ENCODE data around the gene ARMC12. TPM values are rescaled to one million over a fixed set of nuclear protein-coding genes. Genes with fewer than 3 reads are reported as not detected.

Gene ARMC12
- total RNA-seq, 2 donors from 2014 or later = 0.57 to 0.93 TPM

GRCh38 chr6:35707714-35708407 lies 29.0 kb upstream of the ARMC12 start:
- H3K27me3 ChIP-seq (ENCODE audit: control insufficient read depth, insufficient read depth, low read length, poor library complexity, severe bottlenecking) = no peaks in the 10 kb centered on the region
- no peaks in the 10 kb centered on the region for H3K9me3 ChIP-seq (ENCODE audit: control insufficient read depth, low read length)
- Mint-ChIP-seq H3K27ac (no peak overlapping the region), H3K4me3 (no peak overlapping the region), H3K27me3 (ENCODE audit: insufficient read depth) (no peaks in the 10 kb centered on the region), H3K36me3 (ENCODE audit: low read depth) (no peaks in the 10 kb centered on the region), H3K4me1 (no peaks in the 10 kb centered on the region), H3K9me3 (no peaks in the 10 kb centered on the region)
- no peak for DNase-seq
- WGBS, 2 experiments (ENCODE audit: insufficient coverage in 1 of 2, insufficient read length in 1 of 2) = 87 to 90% methylated on average over 3 to 4 of the region's 4 CpGs
- no peaks in the 10 kb centered on the region for H3K4me1 ChIP-seq (ENCODE audit: control insufficient read depth, insufficient read depth, low read length)
- no peak overlapping the region for H3K27ac ChIP-seq (ENCODE audit: low read depth, low read length)
- H3K9ac ChIP-seq (ENCODE audit: extremely low read depth, low read length, poor library complexity, severe bottlenecking) = no peak overlapping the region
- H3K4me3 ChIP-seq (ENCODE audit: low read length) = no peak overlapping the region
- H3K36me3 ChIP-seq (ENCODE audit: control insufficient read depth, insufficient read depth, low read length) = no peaks in the 10 kb centered on the region
- no peak for TF ChIP-seq CTCF (conservative IDR thresholded peaks at IDR 0.05)

- Histone ChIP-seq H3K4me1 (ENCODE audit: control insufficient read depth, insufficient read depth, low read length) (no peaks in the 10 kb centered on the region), H3K27ac (ENCODE audit: low read depth, low read length) (no peak overlapping the region), H3K27me3 (ENCODE audit: control insufficient read depth, insufficient read depth, low read length, poor library complexity, severe bottlenecking) (no peaks in the 10 kb centered on the region), H3K36me3 (ENCODE audit: control insufficient read depth, insufficient read depth, low read length) (no peaks in the 10 kb centered on the region), H3K4me3 (ENCODE audit: low read length) (no peak overlapping the region), H3K9ac (ENCODE audit: extremely low read depth, low read length, poor library complexity, severe bottlenecking) (no peak overlapping the region), H3K9me3 (ENCODE audit: control insufficient read depth, low read length) (no peaks in the 10 kb centered on the region)
- Mint-ChIP-seq H3K27ac (no peak overlapping the region), H3K4me3 (no peak overlapping the region), H3K27me3 (ENCODE audit: insufficient read depth) (no peaks in the 10 kb centered on the region), H3K36me3 (ENCODE audit: low read depth) (no peaks in the 10 kb centered on the region), H3K4me1 (no peaks in the 10 kb centered on the region), H3K9me3 (no peaks in the 10 kb centered on the region)
- peak; percentile 1 for DNase-seq
- no peak for TF ChIP-seq CTCF (conservative IDR thresholded peaks at IDR 0.05)
Observed at GRCh38 chr6:35708585-35708984, 28.2 kb upstream of the ARMC12 start.

GRCh38 chr6:35710241-35710847 lies 26.5 kb upstream of the ARMC12 start:
- Histone ChIP-seq H3K27ac (ENCODE audit: low read depth, low read length) (no peak overlapping the region), H3K36me3 (ENCODE audit: control insufficient read depth, insufficient read depth, low read length) (no peaks in the 10 kb centered on the region), H3K27me3 (ENCODE audit: control insufficient read depth, insufficient read depth, low read length, poor library complexity, severe bottlenecking) (no peaks in the 10 kb centered on the region), H3K9ac (ENCODE audit: extremely low read depth, low read length, poor library complexity, severe bottlenecking) (no peak overlapping the region), H3K4me3 (ENCODE audit: low read length) (no peak overlapping the region), H3K9me3 (ENCODE audit: control insufficient read depth, low read length) (no peaks in the 10 kb centered on the region), H3K4me1 (ENCODE audit: control insufficient read depth, insufficient read depth, low read length) (no peaks in the 10 kb centered on the region)
- Mint-ChIP-seq H3K27ac (no peak overlapping the region), H3K9me3 (no peaks in the 10 kb centered on the region), H3K36me3 (ENCODE audit: low read depth) (no peaks in the 10 kb centered on the region), H3K4me3 (no peak overlapping the region), H3K4me1 (no peaks in the 10 kb centered on the region), H3K27me3 (ENCODE audit: insufficient read depth) (no peaks in the 10 kb centered on the region)
- no peak for TF ChIP-seq CTCF (conservative IDR thresholded peaks at IDR 0.05)
- peak; percentile 11 for DNase-seq
- WGBS, 2 experiments (ENCODE audit: insufficient coverage in 1 of 2, insufficient read length in 1 of 2) = 77 to 100% methylated on average over 1 to 3 of the region's 4 CpGs

Measured in endodermal cell (in vitro differentiated cells).